Hippocampal formation (tissue), 2 donors: ENCODE measurements around the gene PRDM16.

Experiments
- DNase-seq, 2 donors: peaks; one replicate each; lab custom pipeline; 2025; lab: John Stamatoyannopoulos, UW

Gene PRDM16

GRCh38 chr1:3032371-3033039, 36.5 kb upstream of the PRDM16 start:
- no peak for DNase-seq

- no peak for DNase-seq
Measured at GRCh38 chr1:3033040-3033789, 35.8 kb upstream of the PRDM16 start.

GRCh38 chr1:3033790-3034090, 35.3 kb upstream of the PRDM16 start:
- DNase-seq, result no peak

GRCh38 chr1:3034162-3034561, 34.8 kb upstream of the PRDM16 start:
- no peak for DNase-seq

GRCh38 chr1:3034728-3035562, 34.1 kb upstream of the PRDM16 start:
- DNase-seq, result no peak

- DNase-seq, result no peak
Measured at GRCh38 chr1:3035563-3036446, 33.2 kb upstream of the PRDM16 start.

GRCh38 chr1:3036447-3037280, 32.3 kb upstream of the PRDM16 start:
- DNase-seq, result no peak

- DNase-seq, result no peak
Measured at GRCh38 chr1:3037281-3038040, 31.5 kb upstream of the PRDM16 start.

GRCh38 chr1:3038113-3038551, 30.9 kb upstream of the PRDM16 start:
- no peak for DNase-seq

GRCh38 chr1:3038571-3039181, 30.3 kb upstream of the PRDM16 start:
- no peak for DNase-seq

- no peak for DNase-seq
Measured at GRCh38 chr1:3040004-3040403, 29.0 kb upstream of the PRDM16 start.

- no peak for DNase-seq
Measured at GRCh38 chr1:3042481-3042880, 26.5 kb upstream of the PRDM16 start.

GRCh38 chr1:3049164-3049563, 19.8 kb upstream of the PRDM16 start:
- DNase-seq, result no peak

GRCh38 chr1:3049905-3050304, 19.1 kb upstream of the PRDM16 start:
- DNase-seq, result no peak

GRCh38 chr1:3050603-3051002, 18.4 kb upstream of the PRDM16 start:
- no peak for DNase-seq

- no peak for DNase-seq
Measured at GRCh38 chr1:3051270-3052268, 17.4 kb upstream of the PRDM16 start.

- no peak for DNase-seq
Measured at GRCh38 chr1:3052501-3052900, 16.5 kb upstream of the PRDM16 start.

- no peak for DNase-seq
Measured at GRCh38 chr1:3053366-3053980, 15.5 kb upstream of the PRDM16 start.
